Measurements from ENCODE around the gene FGFR3.

FGFR3 gene

GRCh38 chr4:1792832-1793495 lies at the start of gene FGFR3:
Gene FGFR3 (plus strand): TSS chr4:1793293. CDS start chr4:1793935, 642 bp downstream.
- Histone ChIP-seq H3K36me3 (ENCODE audit: insufficient read depth, low read length) (no peaks in the 10 kb centered on the region), H3K4me1 (ENCODE audit: control insufficient read depth, insufficient read depth, low read length, unreplicated experiment) (no peaks in the 10 kb centered on the region), H3K79me2 (ENCODE audit: control insufficient read depth, insufficient read depth, low read length, unreplicated experiment) (no peaks in the 10 kb centered on the region), H3K27ac (ENCODE audit: low read depth, low read length) (no peak within 1 kb of the TSS), H3K27me3 (ENCODE audit: insufficient read depth, low read length) (peaks cover 29% of the 10 kb centered on the region), H3K4me3 (ENCODE audit: low read depth, low read length) (peak within 1 kb of the TSS; percentile 67), H2AFZ (ENCODE audit: low read length, unreplicated experiment) (no peak within 1 kb of the TSS)

- Histone ChIP-seq H3K27ac (ENCODE audit: low read depth, low read length) (no peak overlapping the region), H3K4me3 (ENCODE audit: low read depth, low read length) (no peak overlapping the region), H3K79me2 (ENCODE audit: control insufficient read depth, insufficient read depth, low read length, unreplicated experiment) (no peaks in the 10 kb centered on the region), H3K4me1 (ENCODE audit: control insufficient read depth, insufficient read depth, low read length, unreplicated experiment) (peaks cover 3% of the 10 kb centered on the region), H3K27me3 (ENCODE audit: insufficient read depth, low read length) (no peaks in the 10 kb centered on the region), H3K36me3 (ENCODE audit: insufficient read depth, low read length) (peaks cover 10% of the 10 kb centered on the region; the same call in 1 of the 2 replicates), H2AFZ (ENCODE audit: low read length, unreplicated experiment) (no peak overlapping the region)
Observed at GRCh38 chr4:1743551-1743950, 49.5 kb upstream of the FGFR3 start.

GRCh38 chr4:1743975-1744374 lies 49.1 kb upstream of the FGFR3 start:
- H3K27ac ChIP-seq (ENCODE audit: low read depth, low read length) = no peak overlapping the region
- peaks cover 8% of the 10 kb centered on the region; the same call in 1 of the 2 replicates for H3K36me3 ChIP-seq (ENCODE audit: insufficient read depth, low read length)
- no peaks in the 10 kb centered on the region for H3K79me2 ChIP-seq (ENCODE audit: control insufficient read depth, insufficient read depth, low read length, unreplicated experiment)

GRCh38 chr4:1744552-1744951 lies 48.5 kb upstream of the FGFR3 start:
- Histone ChIP-seq H3K27me3 (ENCODE audit: insufficient read depth, low read length) (no peaks in the 10 kb centered on the region), H3K36me3 (ENCODE audit: insufficient read depth, low read length) (0 out of 2 replicates have a peak, but pooled peaks cover 3% of the 10 kb centered on the region), H2AFZ (ENCODE audit: low read length, unreplicated experiment) (no peak overlapping the region), H3K27ac (ENCODE audit: low read depth, low read length) (no peak overlapping the region), H3K4me1 (ENCODE audit: control insufficient read depth, insufficient read depth, low read length, unreplicated experiment) (peaks cover 3% of the 10 kb centered on the region), H3K4me3 (ENCODE audit: low read depth, low read length) (no peak overlapping the region), H3K79me2 (ENCODE audit: control insufficient read depth, insufficient read depth, low read length, unreplicated experiment) (no peaks in the 10 kb centered on the region)

More at GRCh38 chr4:1743975-1744374, 49.1 kb upstream of the FGFR3 start:
- H3K4me3 ChIP-seq (ENCODE audit: low read depth, low read length) = no peak overlapping the region
- no peaks in the 10 kb centered on the region for H3K27me3 ChIP-seq (ENCODE audit: insufficient read depth, low read length)
- H3K4me1 ChIP-seq (ENCODE audit: control insufficient read depth, insufficient read depth, low read length, unreplicated experiment) = peaks cover 3% of the 10 kb centered on the region
- H2AFZ ChIP-seq (ENCODE audit: low read length, unreplicated experiment) = no peak overlapping the region

- Histone ChIP-seq H2AFZ (ENCODE audit: low read length, unreplicated experiment) (no peak overlapping the region), H3K4me1 (ENCODE audit: control insufficient read depth, insufficient read depth, low read length, unreplicated experiment) (peaks cover 3% of the 10 kb centered on the region), H3K4me3 (ENCODE audit: low read depth, low read length) (no peak overlapping the region), H3K79me2 (ENCODE audit: control insufficient read depth, insufficient read depth, low read length, unreplicated experiment) (no peaks in the 10 kb centered on the region), H3K36me3 (ENCODE audit: insufficient read depth, low read length) (0 out of 2 replicates have a peak, but pooled peaks cover under 1% of the 10 kb centered on the region), H3K27ac (ENCODE audit: low read depth, low read length) (no peak overlapping the region), H3K27me3 (ENCODE audit: insufficient read depth, low read length) (no peaks in the 10 kb centered on the region)
Observed at GRCh38 chr4:1745165-1745564, 47.9 kb upstream of the FGFR3 start.

GRCh38 chr4:1745697-1746096 lies 47.4 kb upstream of the FGFR3 start:
- Histone ChIP-seq H2AFZ (ENCODE audit: low read length, unreplicated experiment) (no peak overlapping the region), H3K27me3 (ENCODE audit: insufficient read depth, low read length) (no peaks in the 10 kb centered on the region), H3K36me3 (ENCODE audit: insufficient read depth, low read length) (no peaks in the 10 kb centered on the region), H3K79me2 (ENCODE audit: control insufficient read depth, insufficient read depth, low read length, unreplicated experiment) (no peaks in the 10 kb centered on the region), H3K4me3 (ENCODE audit: low read depth, low read length) (no peak overlapping the region), H3K27ac (ENCODE audit: low read depth, low read length) (no peak overlapping the region), H3K4me1 (ENCODE audit: control insufficient read depth, insufficient read depth, low read length, unreplicated experiment) (peaks cover 3% of the 10 kb centered on the region)

GRCh38 chr4:1746265-1746691 lies 46.8 kb upstream of the FGFR3 start:
- Histone ChIP-seq H3K36me3 (ENCODE audit: insufficient read depth, low read length) (no peaks in the 10 kb centered on the region), H2AFZ (ENCODE audit: low read length, unreplicated experiment) (no peak overlapping the region), H3K79me2 (ENCODE audit: control insufficient read depth, insufficient read depth, low read length, unreplicated experiment) (no peaks in the 10 kb centered on the region), H3K4me3 (ENCODE audit: low read depth, low read length) (no peak overlapping the region), H3K27ac (ENCODE audit: low read depth, low read length) (no peak overlapping the region), H3K27me3 (ENCODE audit: insufficient read depth, low read length) (no peaks in the 10 kb centered on the region), H3K4me1 (ENCODE audit: control insufficient read depth, insufficient read depth, low read length, unreplicated experiment) (peaks cover 3% of the 10 kb centered on the region)

GRCh38 chr4:1746919-1747602 lies 46.0 kb upstream of the FGFR3 start:
- Histone ChIP-seq H3K27me3 (ENCODE audit: insufficient read depth, low read length) (no peaks in the 10 kb centered on the region), H3K27ac (ENCODE audit: low read depth, low read length) (no peak overlapping the region), H2AFZ (ENCODE audit: low read length, unreplicated experiment) (no peak overlapping the region), H3K79me2 (ENCODE audit: control insufficient read depth, insufficient read depth, low read length, unreplicated experiment) (no peaks in the 10 kb centered on the region), H3K4me3 (ENCODE audit: low read depth, low read length) (no peak overlapping the region), H3K4me1 (ENCODE audit: control insufficient read depth, insufficient read depth, low read length, unreplicated experiment) (peaks cover 3% of the 10 kb centered on the region), H3K36me3 (ENCODE audit: insufficient read depth, low read length) (no peaks in the 10 kb centered on the region)

- no peaks in the 10 kb centered on the region for H3K79me2 ChIP-seq (ENCODE audit: control insufficient read depth, insufficient read depth, low read length, unreplicated experiment)
- H3K4me3 ChIP-seq (ENCODE audit: low read depth, low read length) = no peak overlapping the region
- no peaks in the 10 kb centered on the region for H3K27me3 ChIP-seq (ENCODE audit: insufficient read depth, low read length)
- no peak overlapping the region for H2AFZ ChIP-seq (ENCODE audit: low read length, unreplicated experiment)
- H3K4me1 ChIP-seq (ENCODE audit: control insufficient read depth, insufficient read depth, low read length, unreplicated experiment) = peaks cover 3% of the 10 kb centered on the region
- no peaks in the 10 kb centered on the region for H3K36me3 ChIP-seq (ENCODE audit: insufficient read depth, low read length)
- H3K27ac ChIP-seq (ENCODE audit: low read depth, low read length) = no peak overlapping the region
Observed at GRCh38 chr4:1747603-1747967, 45.5 kb upstream of the FGFR3 start.

GRCh38 chr4:1748465-1748995 lies 44.6 kb upstream of the FGFR3 start:
- peaks cover 3% of the 10 kb centered on the region for H3K4me1 ChIP-seq (ENCODE audit: control insufficient read depth, insufficient read depth, low read length, unreplicated experiment)
- no peaks in the 10 kb centered on the region for H3K79me2 ChIP-seq (ENCODE audit: control insufficient read depth, insufficient read depth, low read length, unreplicated experiment)
- no peaks in the 10 kb centered on the region for H3K36me3 ChIP-seq (ENCODE audit: insufficient read depth, low read length)
- no peaks in the 10 kb centered on the region for H3K27me3 ChIP-seq (ENCODE audit: insufficient read depth, low read length)
- H3K4me3 ChIP-seq (ENCODE audit: low read depth, low read length) = no peak overlapping the region
- H3K27ac ChIP-seq (ENCODE audit: low read depth, low read length) = no peak overlapping the region
- H2AFZ ChIP-seq (ENCODE audit: low read length, unreplicated experiment) = no peak overlapping the region

- Histone ChIP-seq H3K27me3 (ENCODE audit: insufficient read depth, low read length) (no peaks in the 10 kb centered on the region), H3K4me1 (ENCODE audit: control insufficient read depth, insufficient read depth, low read length, unreplicated experiment) (peaks cover 3% of the 10 kb centered on the region), H2AFZ (ENCODE audit: low read length, unreplicated experiment) (no peak overlapping the region), H3K36me3 (ENCODE audit: insufficient read depth, low read length) (no peaks in the 10 kb centered on the region), H3K27ac (ENCODE audit: low read depth, low read length) (no peak overlapping the region), H3K79me2 (ENCODE audit: control insufficient read depth, insufficient read depth, low read length, unreplicated experiment) (no peaks in the 10 kb centered on the region), H3K4me3 (ENCODE audit: low read depth, low read length) (no peak overlapping the region)
Observed at GRCh38 chr4:1749370-1749769, 43.7 kb upstream of the FGFR3 start.
